Measurements from ENCODE around the gene WASF1. TPM values are rescaled to one million over a fixed set of nuclear protein-coding genes. Genes with fewer than 3 reads are reported as not detected.

Gene WASF1
- total and polyA plus RNA-seq, 2 experiments from 2014 or later = 15.8 to 24.6 TPM

DNA sequence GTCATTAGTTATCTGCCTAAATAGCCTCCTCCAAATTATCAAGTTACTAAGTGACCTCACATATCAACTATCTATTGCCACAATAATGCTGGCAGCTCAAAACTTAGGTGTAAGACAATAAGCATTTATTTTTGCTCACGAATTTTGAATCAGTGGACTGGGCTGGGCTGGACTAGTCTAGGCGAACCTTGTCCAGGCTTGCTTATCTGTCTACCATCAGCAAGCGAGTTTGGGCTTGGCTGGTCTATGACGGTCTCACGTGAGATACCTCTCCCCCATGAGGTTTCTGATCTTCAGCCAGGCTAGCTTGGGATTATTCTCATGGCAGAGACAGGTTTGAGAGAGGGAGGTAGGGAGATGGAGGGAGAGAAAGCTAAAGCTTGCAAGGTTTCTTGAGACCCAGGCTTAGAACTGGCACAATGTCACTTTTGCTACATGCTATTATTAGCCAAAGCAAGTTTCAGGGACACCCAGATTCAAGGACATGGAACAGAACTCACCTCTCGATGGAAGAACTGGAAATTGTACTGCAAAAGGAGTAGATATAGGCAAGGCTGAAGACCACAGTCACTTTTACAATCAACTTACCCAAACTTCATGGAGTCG, 80.9 kb downstream of the WASF1 start:
- no peak overlapping the region for H3K4me2 ChIP-seq
- TF ChIP-seq EZH2 (IDR thresholded peaks at IDR 0.05; ENCODE audit: borderline replicate concordance) = no peak
- TF ChIP-seq, protein P1, sequence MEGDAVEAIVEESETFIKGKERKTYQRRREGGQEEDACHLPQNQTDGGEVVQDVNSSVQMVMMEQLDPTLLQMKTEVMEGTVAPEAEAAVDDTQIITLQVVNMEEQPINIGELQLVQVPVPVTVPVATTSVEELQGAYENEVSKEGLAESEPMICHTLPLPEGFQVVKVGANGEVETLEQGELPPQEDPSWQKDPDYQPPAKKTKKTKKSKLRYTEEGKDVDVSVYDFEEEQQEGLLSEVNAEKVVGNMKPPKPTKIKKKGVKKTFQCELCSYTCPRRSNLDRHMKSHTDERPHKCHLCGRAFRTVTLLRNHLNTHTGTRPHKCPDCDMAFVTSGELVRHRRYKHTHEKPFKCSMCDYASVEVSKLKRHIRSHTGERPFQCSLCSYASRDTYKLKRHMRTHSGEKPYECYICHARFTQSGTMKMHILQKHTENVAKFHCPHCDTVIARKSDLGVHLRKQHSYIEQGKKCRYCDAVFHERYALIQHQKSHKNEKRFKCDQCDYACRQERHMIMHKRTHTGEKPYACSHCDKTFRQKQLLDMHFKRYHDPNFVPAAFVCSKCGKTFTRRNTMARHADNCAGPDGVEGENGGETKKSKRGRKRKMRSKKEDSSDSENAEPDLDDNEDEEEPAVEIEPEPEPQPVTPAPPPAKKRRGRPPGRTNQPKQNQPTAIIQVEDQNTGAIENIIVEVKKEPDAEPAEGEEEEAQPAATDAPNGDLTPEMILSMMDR (IDR thresholded peaks at IDR 0.05; ENCODE audit: poor library complexity) = no peak
- TF ChIP-seq EZH2phosphoT487 (IDR thresholded peaks at IDR 0.05; ENCODE audit: low read depth, severe bottlenecking, unreplicated experiment) = no peak
- H2AFZ ChIP-seq = no peak overlapping the region
- 87% methylated on average over 7 of the region's 7 CpGs for WGBS (ENCODE audit: low lambda C conversion rate, missing lambda C conversion rate)
- no peak for DNase-seq (ENCODE audit: low spot score)
- H3K9me3 ChIP-seq (ENCODE audit: low read depth) = no peaks in the 10 kb centered on the region
- no peaks in the 10 kb centered on the region for H3K9me2 ChIP-seq (replicated peaks; ENCODE audit: insufficient read depth)
- no peak overlapping the region for H3K4me3 ChIP-seq
- H3K4me1 ChIP-seq (ENCODE audit: insufficient read depth) = no peaks in the 10 kb centered on the region
- H3K79me2 ChIP-seq = no peaks in the 10 kb centered on the region
- no peaks in the 10 kb centered on the region for H3K27me3 ChIP-seq
- no peaks in the 10 kb centered on the region for H4K20me1 ChIP-seq (ENCODE audit: insufficient read depth, poor library complexity, severe bottlenecking)
- H3K36me3 ChIP-seq (replicated peaks; ENCODE audit: insufficient read depth, low read depth) = no peaks in the 10 kb centered on the region
- no peak overlapping the region for H3K27ac ChIP-seq

DNA sequence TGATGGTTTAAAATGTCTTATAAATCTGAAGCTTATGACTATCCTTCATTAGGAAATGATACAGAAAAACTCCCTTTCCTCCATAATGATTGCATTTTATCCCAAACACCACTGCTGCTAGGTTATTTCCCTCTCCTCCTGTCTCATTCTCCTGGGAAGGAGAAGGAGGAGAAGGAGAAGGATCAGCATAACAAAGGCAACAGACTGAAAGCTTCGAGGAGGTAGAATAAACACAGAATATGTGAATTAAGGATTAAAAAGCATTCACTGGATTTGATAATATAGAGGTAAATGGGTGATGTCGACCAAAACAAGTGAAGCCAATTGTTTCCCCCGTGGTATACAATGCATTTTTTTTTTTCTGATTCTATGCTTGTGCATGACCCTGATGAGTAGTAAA, 82.0 kb downstream of the WASF1 start:
- Histone ChIP-seq H2AFZ (no peak overlapping the region), H4K20me1 (ENCODE audit: insufficient read depth, poor library complexity, severe bottlenecking) (no peaks in the 10 kb centered on the region), H3K27ac (peak overlapping the region; percentile 24), H3K36me3 (replicated peaks; ENCODE audit: insufficient read depth, low read depth) (no peaks in the 10 kb centered on the region), H3K9me3 (ENCODE audit: low read depth) (no peaks in the 10 kb centered on the region), H3K79me2 (no peaks in the 10 kb centered on the region), H3K4me2 (no peak overlapping the region), H3K9me2 (replicated peaks; ENCODE audit: insufficient read depth) (no peaks in the 10 kb centered on the region), H3K27me3 (no peaks in the 10 kb centered on the region), H3K4me3 (no peak overlapping the region), H3K4me1 (ENCODE audit: insufficient read depth) (no peaks in the 10 kb centered on the region)
- TF ChIP-seq EZH2phosphoT487 (IDR thresholded peaks at IDR 0.05; ENCODE audit: low read depth, severe bottlenecking, unreplicated experiment) (no peak), EZH2 (IDR thresholded peaks at IDR 0.05; ENCODE audit: borderline replicate concordance) (no peak)
- TF ChIP-seq, protein P1 (IDR thresholded peaks at IDR 0.05; ENCODE audit: poor library complexity) = no peak
- DNase-seq (ENCODE audit: low spot score) = no peak
- WGBS (ENCODE audit: low lambda C conversion rate, missing lambda C conversion rate) = 37% methylated on average over 3 of the region's 3 CpGs

DNA sequence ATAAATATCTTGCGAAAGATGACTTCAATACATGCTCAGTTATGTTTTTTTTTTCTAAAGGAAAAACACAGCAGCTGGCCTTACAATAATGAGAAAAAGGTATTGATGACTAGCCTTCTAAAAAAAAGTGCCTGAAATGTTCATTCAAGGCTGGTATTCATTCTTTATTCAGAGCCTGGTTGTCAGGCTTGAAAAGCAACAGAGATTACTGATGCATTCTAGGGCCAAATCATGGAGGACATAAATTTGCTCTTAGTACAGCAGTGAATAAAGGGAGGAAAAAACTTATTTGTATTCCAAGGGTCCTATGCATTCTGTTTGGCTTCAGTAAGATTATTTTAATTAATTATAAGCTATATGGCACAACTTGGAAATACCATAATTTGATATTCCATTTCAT, 83.5 kb downstream of the WASF1 start:
- no peaks in the 10 kb centered on the region for H3K4me1 ChIP-seq (ENCODE audit: insufficient read depth)
- no peak for DNase-seq (ENCODE audit: low spot score)
- no peaks in the 10 kb centered on the region for H3K9me2 ChIP-seq (replicated peaks; ENCODE audit: insufficient read depth)
- no peaks in the 10 kb centered on the region for H3K9me3 ChIP-seq (ENCODE audit: low read depth)
- no peak overlapping the region for H3K27ac ChIP-seq
- no peak for TF ChIP-seq EZH2phosphoT487 (IDR thresholded peaks at IDR 0.05; ENCODE audit: low read depth, severe bottlenecking, unreplicated experiment)
- no peak for TF ChIP-seq EZH2 (IDR thresholded peaks at IDR 0.05; ENCODE audit: borderline replicate concordance)
- TF ChIP-seq, protein P1 (IDR thresholded peaks at IDR 0.05; ENCODE audit: poor library complexity) = no peak
- H4K20me1 ChIP-seq (ENCODE audit: insufficient read depth, poor library complexity, severe bottlenecking) = no peaks in the 10 kb centered on the region
- 100% methylated on average over 1 of the region's 1 CpG for WGBS (ENCODE audit: low lambda C conversion rate, missing lambda C conversion rate)
- H3K4me3 ChIP-seq = no peak overlapping the region
- H3K36me3 ChIP-seq (replicated peaks; ENCODE audit: insufficient read depth, low read depth) = no peaks in the 10 kb centered on the region
- H3K27me3 ChIP-seq = no peaks in the 10 kb centered on the region
- no peak overlapping the region for H3K4me2 ChIP-seq
- H3K79me2 ChIP-seq = no peaks in the 10 kb centered on the region
- no peak overlapping the region for H2AFZ ChIP-seq
